ENCODE measurements around the gene THRB. TPM values are rescaled to one million over a fixed set of nuclear protein-coding genes. Genes with fewer than 3 reads are reported as not detected.

Gene THRB
- total RNA-seq, 1 donor, result 0.36 TPM

DNA sequence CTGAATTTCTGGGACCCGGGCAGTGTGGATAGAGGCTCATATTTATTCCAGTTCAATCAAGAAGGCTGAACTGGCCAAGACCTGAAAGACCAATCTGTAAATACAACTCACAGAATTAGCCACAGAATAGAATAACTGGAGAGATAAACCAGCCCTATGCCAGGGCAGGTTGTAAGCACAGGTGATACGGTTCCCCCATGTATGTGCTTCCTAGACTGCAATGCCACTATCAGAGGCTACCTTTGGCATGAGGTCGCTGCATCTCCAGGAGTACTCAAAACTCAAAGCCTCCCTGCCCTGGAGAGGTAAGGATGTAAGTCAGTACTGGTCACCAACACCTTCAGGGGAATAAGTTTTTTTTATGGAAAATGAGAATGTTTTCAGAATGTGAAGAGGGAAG lies 314.0 kb downstream of the THRB start:
- Histone ChIP-seq H3K4me1 (ENCODE audit: insufficient read depth, low read length) (no peaks in the 10 kb centered on the region), H2AFZ (ENCODE audit: low read length) (no peak overlapping the region), H3K36me3 (ENCODE audit: insufficient read depth, low read length) (no peaks in the 10 kb centered on the region), H3K4me3 (ENCODE audit: insufficient read depth, low read length) (no peak overlapping the region), H3K9me3 (ENCODE audit: low read depth, low read length) (no peaks in the 10 kb centered on the region), H3K4me2 (ENCODE audit: insufficient read depth, low read length) (no peak overlapping the region), H4K20me1 (ENCODE audit: insufficient read depth, low read length) (no peaks in the 10 kb centered on the region), H3K79me2 (ENCODE audit: insufficient read depth, low read length) (no peaks in the 10 kb centered on the region), H3K27ac (ENCODE audit: low read depth, low read length) (no peak overlapping the region), H3K27me3 (ENCODE audit: insufficient read depth, low read length) (no peaks in the 10 kb centered on the region)
- DNase-seq (ENCODE audit: insufficient read length, low spot score, missing footprints), result peak; percentile 3
- TF ChIP-seq, protein P1, sequence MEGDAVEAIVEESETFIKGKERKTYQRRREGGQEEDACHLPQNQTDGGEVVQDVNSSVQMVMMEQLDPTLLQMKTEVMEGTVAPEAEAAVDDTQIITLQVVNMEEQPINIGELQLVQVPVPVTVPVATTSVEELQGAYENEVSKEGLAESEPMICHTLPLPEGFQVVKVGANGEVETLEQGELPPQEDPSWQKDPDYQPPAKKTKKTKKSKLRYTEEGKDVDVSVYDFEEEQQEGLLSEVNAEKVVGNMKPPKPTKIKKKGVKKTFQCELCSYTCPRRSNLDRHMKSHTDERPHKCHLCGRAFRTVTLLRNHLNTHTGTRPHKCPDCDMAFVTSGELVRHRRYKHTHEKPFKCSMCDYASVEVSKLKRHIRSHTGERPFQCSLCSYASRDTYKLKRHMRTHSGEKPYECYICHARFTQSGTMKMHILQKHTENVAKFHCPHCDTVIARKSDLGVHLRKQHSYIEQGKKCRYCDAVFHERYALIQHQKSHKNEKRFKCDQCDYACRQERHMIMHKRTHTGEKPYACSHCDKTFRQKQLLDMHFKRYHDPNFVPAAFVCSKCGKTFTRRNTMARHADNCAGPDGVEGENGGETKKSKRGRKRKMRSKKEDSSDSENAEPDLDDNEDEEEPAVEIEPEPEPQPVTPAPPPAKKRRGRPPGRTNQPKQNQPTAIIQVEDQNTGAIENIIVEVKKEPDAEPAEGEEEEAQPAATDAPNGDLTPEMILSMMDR (IDR thresholded peaks at IDR 0.05; ENCODE audit: extremely low read depth, low read depth, low read length), result no peak

DNA sequence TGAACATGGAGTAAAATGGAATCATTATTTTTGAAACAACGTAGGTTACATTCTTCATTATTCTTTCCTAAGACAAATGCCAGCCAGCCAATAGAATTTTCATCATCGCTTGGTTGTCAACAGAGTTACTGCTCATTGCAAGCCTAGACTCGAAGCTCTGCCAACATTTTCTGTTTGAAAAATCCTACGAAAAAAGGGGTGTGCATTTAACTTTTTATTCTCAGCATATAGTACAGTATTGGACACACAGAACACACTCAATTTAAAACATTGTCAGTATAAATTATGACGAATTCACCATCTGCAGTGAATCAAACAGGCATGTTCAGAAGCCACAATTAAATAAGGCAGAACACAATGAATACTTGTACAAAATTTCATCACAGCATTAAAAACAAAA lies 317.4 kb downstream of the THRB start:
- no peak overlapping the region for H3K4me2 ChIP-seq (ENCODE audit: insufficient read depth, low read length)
- H3K4me1 ChIP-seq (ENCODE audit: insufficient read depth, low read length), result no peaks in the 10 kb centered on the region
- H4K20me1 ChIP-seq (ENCODE audit: insufficient read depth, low read length), result no peaks in the 10 kb centered on the region
- H3K36me3 ChIP-seq (ENCODE audit: insufficient read depth, low read length), result no peaks in the 10 kb centered on the region
- H3K27me3 ChIP-seq (ENCODE audit: insufficient read depth, low read length), result no peaks in the 10 kb centered on the region
- TF ChIP-seq, protein P1 (IDR thresholded peaks at IDR 0.05; ENCODE audit: extremely low read depth, low read depth, low read length), result no peak
- DNase-seq (ENCODE audit: insufficient read length, low spot score, missing footprints), result no peak
- H3K27ac ChIP-seq (ENCODE audit: low read depth, low read length), result no peak overlapping the region
- H2AFZ ChIP-seq (ENCODE audit: low read length), result no peak overlapping the region
- no peaks in the 10 kb centered on the region for H3K79me2 ChIP-seq (ENCODE audit: insufficient read depth, low read length)
- H3K9me3 ChIP-seq (ENCODE audit: low read depth, low read length), result no peaks in the 10 kb centered on the region
- no peak overlapping the region for H3K4me3 ChIP-seq (ENCODE audit: insufficient read depth, low read length)

DNA sequence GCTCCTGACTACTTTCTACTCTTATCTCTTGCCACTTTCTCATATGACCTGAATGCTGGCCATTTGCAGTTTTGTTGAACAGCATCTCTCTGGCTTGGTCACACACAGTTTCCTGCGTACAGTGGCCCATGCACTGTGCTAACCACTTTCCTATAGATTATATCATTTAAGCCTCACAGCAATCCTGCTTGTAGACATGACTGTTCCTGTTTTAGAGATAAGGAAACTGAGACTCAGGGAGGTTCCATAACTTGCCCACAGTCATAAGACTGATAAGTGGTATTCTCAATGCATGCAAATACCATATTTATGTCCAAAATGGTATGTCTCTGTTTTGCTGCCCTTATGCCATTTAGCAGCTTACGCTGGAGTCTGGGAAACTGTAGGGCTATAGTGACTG lies 320.0 kb downstream of the THRB start:
- Histone ChIP-seq H3K9me3 (ENCODE audit: low read depth, low read length) (no peaks in the 10 kb centered on the region), H3K27me3 (ENCODE audit: insufficient read depth, low read length) (no peaks in the 10 kb centered on the region), H3K4me3 (ENCODE audit: insufficient read depth, low read length) (no peak overlapping the region), H3K4me1 (ENCODE audit: insufficient read depth, low read length) (no peaks in the 10 kb centered on the region), H2AFZ (ENCODE audit: low read length) (no peak overlapping the region), H4K20me1 (ENCODE audit: insufficient read depth, low read length) (no peaks in the 10 kb centered on the region), H3K4me2 (ENCODE audit: insufficient read depth, low read length) (no peak overlapping the region), H3K79me2 (ENCODE audit: insufficient read depth, low read length) (no peaks in the 10 kb centered on the region), H3K27ac (ENCODE audit: low read depth, low read length) (no peak overlapping the region), H3K36me3 (ENCODE audit: insufficient read depth, low read length) (no peaks in the 10 kb centered on the region)
- TF ChIP-seq, protein P1 (IDR thresholded peaks at IDR 0.05; ENCODE audit: extremely low read depth, low read depth, low read length), result no peak
- DNase-seq (ENCODE audit: insufficient read length, low spot score, missing footprints), result no peak

DNA sequence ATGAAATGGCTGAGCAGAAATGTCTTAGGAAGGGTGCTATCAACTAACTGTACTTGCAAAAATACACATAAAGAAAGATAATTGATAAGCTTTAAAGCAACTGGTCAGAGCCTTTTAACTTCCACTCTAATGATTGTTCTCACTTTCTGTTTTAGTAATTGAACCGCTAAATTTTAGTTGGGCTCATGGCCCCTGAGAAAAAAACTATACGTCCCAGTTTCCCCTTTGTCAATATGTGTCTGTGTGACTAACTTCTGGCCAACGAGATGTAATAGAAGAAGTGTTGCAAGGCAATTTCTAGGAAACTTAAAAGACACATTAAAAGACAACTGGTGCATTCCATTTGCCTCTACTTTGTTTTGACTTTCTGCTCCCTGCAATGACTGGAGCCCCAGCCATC lies 325.7 kb downstream of the THRB start:
- H3K4me3 ChIP-seq (ENCODE audit: insufficient read depth, low read length), result no peak overlapping the region
- no peaks in the 10 kb centered on the region for H3K27me3 ChIP-seq (ENCODE audit: insufficient read depth, low read length)
- H4K20me1 ChIP-seq (ENCODE audit: insufficient read depth, low read length), result no peaks in the 10 kb centered on the region
- H3K79me2 ChIP-seq (ENCODE audit: insufficient read depth, low read length), result no peaks in the 10 kb centered on the region
- no peaks in the 10 kb centered on the region for H3K36me3 ChIP-seq (ENCODE audit: insufficient read depth, low read length)
- H3K4me2 ChIP-seq (ENCODE audit: insufficient read depth, low read length), result no peak overlapping the region
- no peaks in the 10 kb centered on the region for H3K9me3 ChIP-seq (ENCODE audit: low read depth, low read length)
- TF ChIP-seq, protein P1 (IDR thresholded peaks at IDR 0.05; ENCODE audit: extremely low read depth, low read depth, low read length), result no peak
- no peak overlapping the region for H3K27ac ChIP-seq (ENCODE audit: low read depth, low read length)
- no peak overlapping the region for H2AFZ ChIP-seq (ENCODE audit: low read length)
- no peaks in the 10 kb centered on the region for H3K4me1 ChIP-seq (ENCODE audit: insufficient read depth, low read length)
- DNase-seq (ENCODE audit: insufficient read length, low spot score, missing footprints), result no peak

Data from osteoblast (primary cell).